ENCODE results near the gene EIF3L.

The EIF3L gene

DNA sequence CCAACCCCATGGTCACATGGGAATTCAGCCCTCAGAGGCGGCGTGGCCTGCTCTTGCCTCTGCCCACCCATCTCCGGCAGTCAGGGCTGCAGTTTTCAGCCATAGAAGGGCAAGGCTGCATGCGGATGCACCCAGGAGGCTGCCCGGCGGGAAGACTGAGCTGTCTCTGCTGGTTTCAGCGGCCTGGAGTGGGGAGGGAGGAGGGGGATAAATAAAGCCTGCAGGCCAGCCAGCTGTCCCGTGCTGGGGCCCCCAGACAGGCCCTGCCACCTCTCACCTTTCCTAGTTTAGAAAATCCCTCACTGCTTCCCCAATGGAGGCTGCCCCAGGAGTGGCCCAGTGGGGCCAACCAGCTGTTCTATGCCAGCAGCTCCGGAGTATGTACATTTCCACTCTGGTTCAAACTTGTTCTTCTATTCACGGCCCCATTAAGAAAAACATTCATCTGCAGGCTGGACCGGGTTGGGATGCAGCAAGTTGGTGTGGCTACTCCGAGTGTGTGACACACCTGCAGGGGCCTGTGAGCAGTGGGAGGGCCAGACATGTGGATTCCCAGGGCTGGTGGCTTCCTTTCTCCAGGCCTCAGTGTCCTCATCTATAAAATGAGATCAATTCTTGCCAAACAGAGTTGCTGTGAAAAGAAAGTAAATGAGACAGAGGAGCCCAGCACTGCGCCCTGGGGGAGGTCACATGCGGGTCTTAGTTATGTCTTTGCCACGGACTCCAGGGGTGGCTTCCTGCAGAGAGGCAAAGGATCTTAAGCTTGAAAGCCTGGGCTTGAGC, 61.9 kb downstream of the EIF3L start:
- TF ChIP-seq YY1 (IDR thresholded peaks at IDR 0.05; ENCODE audit: insufficient read depth, insufficient read length), result no peak
- no peak for TF ChIP-seq ZNF274 (IDR thresholded peaks at IDR 0.05; ENCODE audit: low read depth, low read length)
- no peak for TF ChIP-seq SUZ12 (IDR thresholded peaks at IDR 0.05; ENCODE audit: extremely low read depth, insufficient read depth, insufficient read length)
- DNase-seq (ENCODE audit: low read depth, low spot score), result no peak
- H3K27me3 ChIP-seq (ENCODE audit: insufficient read depth, insufficient read length), result no peaks in the 10 kb centered on the region
- H3K9me3 ChIP-seq (ENCODE audit: insufficient read depth, low read length), result no peaks in the 10 kb centered on the region
- peaks cover 18% of the 10 kb centered on the region for H3K4me1 ChIP-seq (ENCODE audit: insufficient read depth, insufficient read length)
- peak overlapping the region; percentile 50 for H3K9ac ChIP-seq (ENCODE audit: insufficient read length, low read depth)
- no peak overlapping the region for H3K4me3 ChIP-seq (ENCODE audit: insufficient read length, low read depth)
- H3K36me3 ChIP-seq (ENCODE audit: insufficient read depth, insufficient read length, low read length), result peaks cover 44% of the 10 kb centered on the region

DNA sequence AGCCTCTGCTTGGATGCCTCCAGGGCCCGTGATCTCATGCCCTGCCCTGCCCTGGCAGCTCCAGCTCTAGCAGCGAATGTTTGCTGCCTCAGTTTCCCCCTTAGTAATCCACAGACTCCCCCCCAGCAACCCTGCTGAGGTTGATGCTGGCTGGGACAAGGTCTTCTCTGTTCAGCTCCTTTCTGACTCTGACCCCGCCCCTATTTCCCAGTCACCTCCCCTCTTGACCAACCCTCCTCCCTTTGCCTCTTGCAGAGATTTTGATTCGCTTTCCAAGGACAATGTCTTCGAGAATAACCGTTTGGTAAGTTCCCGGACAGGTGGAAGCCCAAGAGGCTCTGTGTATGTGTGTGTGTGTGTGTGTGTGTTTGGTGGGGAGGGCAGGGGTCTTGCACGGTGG, 62.5 kb downstream of the EIF3L start:
- no peaks in the 10 kb centered on the region for H3K27me3 ChIP-seq (ENCODE audit: insufficient read depth, insufficient read length)
- H3K4me3 ChIP-seq (ENCODE audit: insufficient read length, low read depth), result no peak overlapping the region
- H3K4me1 ChIP-seq (ENCODE audit: insufficient read depth, insufficient read length), result peaks cover 18% of the 10 kb centered on the region
- DNase-seq (ENCODE audit: low read depth, low spot score), result no peak
- TF ChIP-seq ZNF274 (IDR thresholded peaks at IDR 0.05; ENCODE audit: low read depth, low read length), result no peak
- peaks cover 50% of the 10 kb centered on the region for H3K36me3 ChIP-seq (ENCODE audit: insufficient read depth, insufficient read length, low read length)
- H3K9me3 ChIP-seq (ENCODE audit: insufficient read depth, low read length), result no peaks in the 10 kb centered on the region
- no peak overlapping the region for H3K9ac ChIP-seq (ENCODE audit: insufficient read length, low read depth)

DNA sequence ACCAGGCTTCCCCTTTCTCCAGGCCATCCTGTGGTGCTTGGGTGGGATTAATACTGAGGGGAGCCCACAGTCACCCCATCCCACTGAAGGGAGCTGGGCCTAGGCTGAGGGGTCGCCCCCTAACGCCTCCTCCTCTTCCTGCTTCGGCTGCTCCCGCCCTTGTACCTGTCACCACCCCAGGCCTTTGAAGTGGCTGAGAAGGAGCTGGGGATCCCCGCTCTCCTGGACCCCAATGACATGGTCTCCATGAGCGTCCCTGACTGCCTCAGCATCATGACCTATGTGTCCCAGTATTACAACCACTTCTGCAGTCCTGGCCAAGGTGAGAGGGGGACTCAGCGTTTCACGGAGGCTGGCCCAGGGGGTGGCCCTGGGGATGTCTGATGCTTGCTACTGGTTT, 63.0 kb downstream of the EIF3L start:
- H3K36me3 ChIP-seq (ENCODE audit: insufficient read depth, insufficient read length, low read length), result peaks cover 49% of the 10 kb centered on the region
- no peaks in the 10 kb centered on the region for H3K9me3 ChIP-seq (ENCODE audit: insufficient read depth, low read length)
- peaks cover 18% of the 10 kb centered on the region for H3K4me1 ChIP-seq (ENCODE audit: insufficient read depth, insufficient read length)
- TF ChIP-seq YY1 (IDR thresholded peaks at IDR 0.05; ENCODE audit: insufficient read depth, insufficient read length) (no peak), SUZ12 (IDR thresholded peaks at IDR 0.05; ENCODE audit: extremely low read depth, insufficient read depth, insufficient read length) (no peak), ZNF274 (IDR thresholded peaks at IDR 0.05; ENCODE audit: low read depth, low read length) (no peak)
- no peak overlapping the region for H3K4me3 ChIP-seq (ENCODE audit: insufficient read length, low read depth)
- DNase-seq (ENCODE audit: low read depth, low spot score), result no peak
- no peaks in the 10 kb centered on the region for H3K27me3 ChIP-seq (ENCODE audit: insufficient read depth, insufficient read length)
- no peak overlapping the region for H3K9ac ChIP-seq (ENCODE audit: insufficient read length, low read depth)

DNA sequence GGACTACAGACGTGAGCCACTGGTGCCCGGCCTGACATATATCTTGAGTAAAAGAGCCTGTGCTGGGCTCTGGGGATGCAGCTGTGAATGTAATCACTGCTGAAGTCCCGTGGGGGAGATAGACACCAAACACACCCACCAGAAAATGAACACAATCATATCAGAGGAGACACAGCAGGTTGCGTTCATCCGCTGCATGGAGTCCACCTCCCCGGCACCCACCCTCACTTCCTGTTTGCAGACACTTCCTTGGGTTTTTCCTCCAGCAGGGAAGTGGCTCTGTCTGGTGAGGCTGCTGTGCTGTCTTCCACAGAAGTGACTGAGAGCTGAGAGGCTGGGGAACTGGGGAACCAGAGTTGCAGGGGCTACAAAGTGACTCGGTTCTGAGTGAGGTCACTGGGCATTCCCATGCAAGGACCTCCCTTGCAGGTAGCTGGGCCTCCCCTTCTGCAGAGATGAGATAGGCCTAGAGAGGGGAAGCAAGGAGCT, 64.1 kb downstream of the EIF3L start:
- H3K36me3 ChIP-seq (ENCODE audit: insufficient read depth, insufficient read length, low read length), result peaks cover 57% of the 10 kb centered on the region
- DNase-seq (ENCODE audit: low read depth, low spot score), result no peak
- no peaks in the 10 kb centered on the region for H3K27me3 ChIP-seq (ENCODE audit: insufficient read depth, insufficient read length)
- TF ChIP-seq ZNF274 (IDR thresholded peaks at IDR 0.05; ENCODE audit: low read depth, low read length) (no peak), YY1 (IDR thresholded peaks at IDR 0.05; ENCODE audit: insufficient read depth, insufficient read length) (no peak), SUZ12 (IDR thresholded peaks at IDR 0.05; ENCODE audit: extremely low read depth, insufficient read depth, insufficient read length) (no peak)
- H3K4me3 ChIP-seq (ENCODE audit: insufficient read length, low read depth), result no peak overlapping the region
- peak overlapping the region; percentile 42 for H3K9ac ChIP-seq (ENCODE audit: insufficient read length, low read depth)
- H3K4me1 ChIP-seq (ENCODE audit: insufficient read depth, insufficient read length), result peaks cover 18% of the 10 kb centered on the region
- H3K9me3 ChIP-seq (ENCODE audit: insufficient read depth, low read length), result no peaks in the 10 kb centered on the region

DNA sequence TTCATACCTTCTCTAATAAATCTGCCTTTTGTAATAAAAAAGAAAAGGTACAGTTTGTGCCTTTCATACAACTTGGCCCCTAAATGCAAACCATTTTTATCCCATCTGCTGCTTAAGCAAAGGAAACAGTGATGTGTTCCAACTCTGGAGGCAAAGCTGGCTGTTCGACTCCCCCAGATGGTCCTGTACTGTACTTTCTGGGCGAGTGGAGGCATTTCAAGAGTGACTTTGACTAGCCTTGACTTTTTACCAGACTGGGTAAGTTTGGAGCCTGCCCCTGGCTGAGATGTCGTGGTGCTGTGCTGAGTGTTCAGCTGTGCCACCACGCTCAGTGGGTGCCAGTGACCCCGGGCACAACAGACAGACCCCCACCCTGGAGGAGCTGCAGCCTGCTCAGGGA, 67.1 kb downstream of the EIF3L start:
- peaks cover 9% of the 10 kb centered on the region for H3K4me1 ChIP-seq (ENCODE audit: insufficient read depth, insufficient read length)
- no peak overlapping the region for H3K4me3 ChIP-seq (ENCODE audit: insufficient read length, low read depth)
- no peak overlapping the region for H3K9ac ChIP-seq (ENCODE audit: insufficient read length, low read depth)
- DNase-seq (ENCODE audit: low read depth, low spot score), result no peak
- peaks cover 67% of the 10 kb centered on the region for H3K36me3 ChIP-seq (ENCODE audit: insufficient read depth, insufficient read length, low read length)
- no peaks in the 10 kb centered on the region for H3K9me3 ChIP-seq (ENCODE audit: insufficient read depth, low read length)
- no peaks in the 10 kb centered on the region for H3K27me3 ChIP-seq (ENCODE audit: insufficient read depth, insufficient read length)
- no peak for TF ChIP-seq ZNF274 (IDR thresholded peaks at IDR 0.05; ENCODE audit: low read depth, low read length)
- no peak for TF ChIP-seq YY1 (IDR thresholded peaks at IDR 0.05; ENCODE audit: insufficient read depth, insufficient read length)

DNA sequence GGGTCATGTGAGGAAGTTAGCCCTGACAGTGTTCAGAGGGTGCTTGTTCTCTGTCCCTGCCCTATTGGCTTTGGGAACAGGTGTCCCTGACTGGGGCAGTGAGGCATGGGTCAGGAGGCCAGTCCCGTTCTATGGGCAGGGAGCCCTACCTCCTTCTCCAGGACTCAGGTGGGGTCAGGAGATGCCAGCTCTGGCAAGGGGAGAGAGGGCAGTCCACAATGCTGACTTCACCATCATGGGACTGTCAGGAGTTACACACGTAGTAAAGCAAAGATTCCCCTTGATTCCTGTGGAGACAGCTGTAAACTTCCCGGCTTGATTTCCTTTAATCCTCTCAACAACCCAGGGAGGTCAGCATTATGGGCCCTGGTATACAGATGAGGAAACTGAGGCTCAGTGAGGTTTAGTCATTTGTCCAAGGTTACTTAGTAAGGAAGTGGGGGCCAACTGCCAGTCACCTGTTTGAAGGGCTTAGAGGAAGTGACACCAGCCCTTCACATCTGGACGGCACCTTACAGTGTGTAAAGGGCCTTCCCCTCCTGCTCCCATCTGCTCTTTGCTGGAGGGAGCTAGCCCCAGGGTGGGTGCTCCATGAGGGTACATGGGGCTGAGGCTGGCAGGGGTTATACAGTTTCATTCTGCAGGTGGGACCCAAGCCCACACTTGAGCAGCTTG, 68.8 kb downstream of the EIF3L start:
- TF ChIP-seq YY1 (IDR thresholded peaks at IDR 0.05; ENCODE audit: insufficient read depth, insufficient read length), result no peak
- no peak for DNase-seq (ENCODE audit: low read depth, low spot score)

DNA sequence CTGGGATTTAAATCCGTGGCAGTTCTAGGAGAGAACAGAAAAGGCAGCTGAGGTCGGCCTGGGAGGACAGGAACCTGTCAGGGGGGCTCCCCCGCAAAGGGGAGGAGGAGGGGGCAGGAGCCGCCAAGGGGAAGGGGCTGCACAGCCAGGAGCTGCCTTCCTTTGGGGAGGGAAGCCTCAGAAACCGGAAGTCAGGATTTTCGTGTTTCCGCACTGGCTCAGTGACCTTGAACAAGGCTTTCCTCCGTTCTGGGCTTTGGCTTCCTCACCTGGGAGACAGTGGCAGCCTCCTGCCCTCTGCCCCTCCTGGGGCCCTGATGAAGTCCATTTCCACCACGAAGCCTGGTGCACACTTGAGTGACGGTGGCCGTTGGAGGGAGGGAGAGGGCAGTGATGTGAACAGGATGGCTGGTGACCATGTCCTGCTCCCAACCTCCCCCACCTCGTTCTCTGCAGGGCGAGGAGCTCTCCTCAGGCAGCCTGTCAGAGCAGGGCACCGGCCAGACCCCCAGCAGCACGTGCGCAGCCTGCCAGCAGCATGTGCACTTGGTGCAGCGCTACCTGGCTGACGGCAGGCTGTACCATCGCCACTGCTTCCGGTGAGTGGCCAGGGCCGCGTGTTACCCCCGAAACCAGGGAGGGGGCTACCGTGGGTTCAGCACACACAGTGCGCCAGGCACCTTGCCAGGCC, 69.5 kb downstream of the EIF3L start:
- Histone ChIP-seq H3K4me3 (ENCODE audit: insufficient read length, low read depth) (no peak overlapping the region), H3K36me3 (ENCODE audit: insufficient read depth, insufficient read length, low read length) (peaks cover 66% of the 10 kb centered on the region), H3K9me3 (ENCODE audit: insufficient read depth, low read length) (no peaks in the 10 kb centered on the region), H3K4me1 (ENCODE audit: insufficient read depth, insufficient read length) (peaks cover 2% of the 10 kb centered on the region), H3K9ac (ENCODE audit: insufficient read length, low read depth) (peak overlapping the region; percentile 32), H3K27me3 (ENCODE audit: insufficient read depth, insufficient read length) (no peaks in the 10 kb centered on the region)
- no peak for TF ChIP-seq ZNF274 (IDR thresholded peaks at IDR 0.05; ENCODE audit: low read depth, low read length)
- TF ChIP-seq YY1 (IDR thresholded peaks at IDR 0.05; ENCODE audit: insufficient read depth, insufficient read length), result no peak
- DNase-seq (ENCODE audit: low read depth, low spot score), result no peak

More for the DNA sequence above, 68.8 kb downstream of the EIF3L start:
- Histone ChIP-seq H3K4me1 (ENCODE audit: insufficient read depth, insufficient read length) (no peaks in the 10 kb centered on the region), H3K9ac (ENCODE audit: insufficient read length, low read depth) (no peak overlapping the region), H3K4me3 (ENCODE audit: insufficient read length, low read depth) (no peak overlapping the region), H3K36me3 (ENCODE audit: insufficient read depth, insufficient read length, low read length) (peaks cover 68% of the 10 kb centered on the region), H3K9me3 (ENCODE audit: insufficient read depth, low read length) (no peaks in the 10 kb centered on the region), H3K27me3 (ENCODE audit: insufficient read depth, insufficient read length) (no peaks in the 10 kb centered on the region)

Data from NT2/D1 (cell line).